Activated naive CD4-positive, alpha-beta T cell treated with anti-CD3 and anti-CD28 coated beads, Interleukin-2, amount 10 ng/mL, durations not matched to agents 7 days and 5 days (primary cell): Measurements from ENCODE around the gene DNAJC1.

Experiments used
- CTCF ChIA-PET: fragments of 350-600 bp; sonication (Branson Sonifier 250); formaldehyde crosslinking; loops from one replicate; lab custom pipeline; 2021; ENCODE audit warnings: antibody characterized with exemption; lab: Charles Lee
- DNase-seq: peaks from one replicate; pipeline ENCODE4 v3.0.0-alpha.2; 2020
- H3K27ac Mint-ChIP-seq: one replicate; pipeline ENCODE4 v1.8.0; 2021; ENCODE audit warnings: mild to moderate bottlenecking, moderate library complexity, mixed read lengths
- H3K27me3 Mint-ChIP-seq: one replicate; pipeline ENCODE4 v1.8.0; 2021; ENCODE audit warnings: mild to moderate bottlenecking, mixed read lengths
- H3K36me3 Mint-ChIP-seq: one replicate; pipeline ENCODE4 v1.8.0; 2021; ENCODE audit warnings: mixed read lengths
- H3K4me1 Mint-ChIP-seq: one replicate; pipeline ENCODE4 v1.8.0; 2021; ENCODE audit warnings: mixed read lengths
- H3K4me3 Mint-ChIP-seq: one replicate; pipeline ENCODE4 v1.8.0; 2021; ENCODE audit warnings: mild to moderate bottlenecking, moderate library complexity, mixed read lengths
- H3K9me3 Mint-ChIP-seq: one replicate; pipeline ENCODE4 v1.8.0; 2021; ENCODE audit warnings: mixed read lengths

The DNAJC1 gene

DNA sequence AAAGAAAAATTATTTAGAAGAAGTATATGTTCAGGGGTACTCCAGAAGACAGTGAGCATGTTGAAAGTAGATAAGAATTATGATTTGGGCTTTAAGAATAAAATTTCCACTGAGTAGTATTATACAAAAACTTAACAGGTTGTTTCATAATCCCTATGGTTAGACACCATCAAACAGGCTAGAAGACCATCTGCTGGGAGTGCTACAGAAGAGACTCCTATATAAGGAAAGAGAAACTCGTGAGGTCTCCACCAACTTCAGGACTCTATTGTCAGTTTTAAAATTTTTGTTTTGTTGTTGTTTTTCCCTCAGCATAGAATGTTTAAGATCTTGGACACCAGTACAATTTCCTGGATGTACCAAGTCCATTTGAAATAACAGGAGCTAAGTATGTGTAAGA, 13.1 kb downstream of the DNAJC1 start:
- Mint-ChIP-seq H3K4me3 (no peak overlapping the region), H3K36me3 (peaks cover 3% of the 10 kb centered on the region), H3K4me1 (peaks cover 3% of the 10 kb centered on the region), H3K9me3 (peaks cover 4% of the 10 kb centered on the region), H3K27me3 (no peaks in the 10 kb centered on the region), H3K27ac (no peak overlapping the region)
- CTCF ChIA-PET = interaction anchor here (0.7 to 1.4 kb wide), 5 partner anchors 8 to 999 kb away, joined by 3 to 4 read pairs (median 3); no protein-coding TSS in a partner anchor
- DNase-seq = no peak

DNA sequence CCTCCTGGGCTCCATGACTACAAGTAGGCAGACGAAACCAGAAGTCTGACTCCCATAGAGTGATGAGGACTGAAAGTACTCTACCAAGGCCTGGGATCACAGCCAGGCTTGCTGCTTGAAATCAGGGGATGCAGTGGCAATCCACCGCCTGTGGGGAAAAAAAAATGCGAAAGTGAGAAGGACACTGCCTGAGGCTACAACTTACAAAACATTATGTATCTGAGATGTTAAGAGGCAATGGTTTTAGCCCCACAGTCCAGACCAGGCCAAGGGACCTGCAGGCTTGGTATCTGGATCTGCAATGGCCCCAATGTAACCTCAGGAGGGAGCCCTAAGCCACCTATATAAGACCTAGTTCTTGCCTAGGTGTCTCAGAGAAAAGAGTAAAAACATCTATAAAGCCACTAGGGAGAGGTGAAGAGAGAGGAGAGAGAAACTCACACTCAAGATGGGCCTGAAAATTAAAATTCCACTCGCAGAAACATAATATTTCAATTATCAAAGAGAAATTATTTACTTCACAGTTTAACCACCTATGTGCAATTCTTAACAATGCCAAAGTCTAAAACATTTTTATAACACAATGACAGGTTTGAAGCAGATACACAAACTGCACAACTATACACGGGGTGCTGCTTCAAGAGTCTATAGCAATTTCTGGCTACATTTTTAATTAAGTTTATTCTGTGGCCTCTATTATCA, 13.9 kb downstream of the DNAJC1 start:
- H3K4me1 Mint-ChIP-seq = peaks cover 3% of the 10 kb centered on the region
- H3K27ac Mint-ChIP-seq = no peak overlapping the region
- H3K4me3 Mint-ChIP-seq = no peak overlapping the region
- no peaks in the 10 kb centered on the region for H3K27me3 Mint-ChIP-seq
- peaks cover 4% of the 10 kb centered on the region for H3K9me3 Mint-ChIP-seq
- peak; percentile 56 for DNase-seq
- H3K36me3 Mint-ChIP-seq = peaks cover 3% of the 10 kb centered on the region
- CTCF ChIA-PET = no interaction called here

DNA sequence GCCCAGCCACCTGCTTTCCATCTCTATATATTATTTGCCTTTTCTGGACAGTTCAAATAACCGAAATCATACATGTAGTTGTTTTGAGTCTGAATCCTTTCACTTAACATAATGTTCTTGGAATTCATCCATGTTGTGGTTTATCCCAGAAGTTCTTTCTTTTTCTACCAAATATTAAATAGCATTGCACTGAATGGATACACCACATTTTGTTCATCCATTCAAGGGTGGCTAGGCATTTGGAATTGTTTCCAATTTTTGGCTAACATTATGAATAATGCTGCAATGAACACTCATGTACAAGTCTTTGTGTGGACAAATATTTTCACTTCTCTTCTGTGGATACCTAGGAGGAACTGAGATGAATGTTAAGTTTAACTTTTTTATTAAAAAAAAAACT, 18.0 kb downstream of the DNAJC1 start:
- CTCF ChIA-PET = no interaction called here
- Mint-ChIP-seq H3K4me1 (no peaks in the 10 kb centered on the region), H3K9me3 (peaks cover 4% of the 10 kb centered on the region), H3K27ac (no peak overlapping the region), H3K36me3 (peaks cover 3% of the 10 kb centered on the region), H3K4me3 (no peak overlapping the region), H3K27me3 (no peaks in the 10 kb centered on the region)
- no peak for DNase-seq

DNA sequence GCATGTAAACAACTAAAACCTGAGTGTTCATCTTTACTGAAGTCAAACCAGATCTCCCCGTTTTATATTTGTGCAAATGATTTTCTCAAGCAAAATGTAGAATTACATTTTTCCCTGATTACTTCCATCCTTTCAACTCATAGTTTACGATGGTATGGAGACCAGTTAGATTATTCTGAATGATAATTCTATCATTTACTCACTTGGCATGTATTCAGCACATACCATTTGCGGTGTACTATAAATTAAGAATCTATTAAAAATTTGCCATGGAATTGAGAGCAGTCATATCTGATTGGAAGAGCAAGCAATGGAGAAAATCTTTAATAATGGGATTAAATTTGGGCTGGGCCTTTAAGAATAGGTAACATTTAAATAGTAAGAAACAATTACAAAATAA, 22.4 kb downstream of the DNAJC1 start:
- H3K36me3 Mint-ChIP-seq = peaks cover under 1% of the 10 kb centered on the region
- CTCF ChIA-PET = no interaction called here
- H3K27me3 Mint-ChIP-seq = no peaks in the 10 kb centered on the region
- H3K4me3 Mint-ChIP-seq = no peak overlapping the region
- H3K9me3 Mint-ChIP-seq = peaks cover under 1% of the 10 kb centered on the region
- no peak overlapping the region for H3K27ac Mint-ChIP-seq
- DNase-seq = no peak
- no peaks in the 10 kb centered on the region for H3K4me1 Mint-ChIP-seq

DNA sequence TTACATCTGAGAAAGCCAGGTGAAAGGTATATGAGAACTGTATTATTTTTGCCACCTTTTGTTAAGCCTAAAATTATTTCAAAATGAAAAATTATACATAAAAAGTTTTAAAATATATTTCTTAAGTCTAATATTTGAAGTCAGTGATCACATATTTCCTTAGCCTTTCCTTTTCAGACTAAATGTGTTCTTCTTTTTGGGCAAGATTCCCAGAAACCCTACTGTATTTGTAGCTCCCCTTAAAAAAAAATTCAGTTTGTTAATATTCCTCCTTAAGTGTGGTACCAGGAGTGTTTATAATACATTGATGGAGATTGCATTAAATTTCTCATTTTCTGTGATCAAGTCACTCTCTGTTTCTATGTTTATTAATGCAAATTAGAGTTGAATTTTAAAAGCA, 22.8 kb downstream of the DNAJC1 start:
- H3K27me3 Mint-ChIP-seq = no peaks in the 10 kb centered on the region
- no peaks in the 10 kb centered on the region for H3K9me3 Mint-ChIP-seq
- H3K4me1 Mint-ChIP-seq = no peaks in the 10 kb centered on the region

DNA sequence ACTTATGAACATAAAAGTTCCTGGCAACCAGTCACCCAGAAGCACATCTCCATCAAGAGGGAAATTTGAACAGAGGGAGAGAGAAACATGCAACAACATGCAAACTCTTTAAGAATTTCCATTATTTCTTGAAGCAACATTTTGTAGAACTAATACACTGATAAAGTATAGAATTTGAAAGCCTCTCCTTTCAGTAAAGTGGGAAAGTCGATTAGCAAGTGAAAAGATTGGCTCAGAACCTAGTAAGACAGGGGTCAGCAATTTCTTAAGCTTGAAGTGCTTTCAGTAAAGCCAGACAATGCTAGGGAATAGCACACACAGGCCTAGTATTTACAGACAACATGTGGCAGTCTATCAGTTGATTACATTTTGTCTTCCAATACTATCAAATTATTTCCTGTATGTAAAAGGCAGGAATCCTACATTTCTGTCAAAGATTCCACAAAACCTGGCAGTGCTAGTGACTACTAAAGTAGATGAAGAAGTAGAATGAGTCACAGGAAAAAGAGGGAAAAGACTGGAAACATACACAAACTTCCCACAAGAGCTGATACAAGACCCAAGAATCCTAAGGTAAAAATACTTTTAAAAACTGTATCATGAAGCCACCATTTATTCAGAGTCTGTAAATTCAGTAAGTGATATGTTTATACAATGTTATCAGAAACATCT, 25.2 kb downstream of the DNAJC1 start:
- no peaks in the 10 kb centered on the region for H3K36me3 Mint-ChIP-seq
- CTCF ChIA-PET = interaction anchor here (0.9 kb wide), 1 partner anchor 13 kb away, joined by 4 read pairs; no protein-coding TSS in a partner anchor
- H3K4me3 Mint-ChIP-seq = no peak overlapping the region

More for the DNA sequence above, 22.8 kb downstream of the DNAJC1 start:
- Mint-ChIP-seq H3K4me3 (no peak overlapping the region), H3K36me3 (no peaks in the 10 kb centered on the region), H3K27ac (no peak overlapping the region)
- CTCF ChIA-PET = no interaction called here
- no peak for DNase-seq

DNA sequence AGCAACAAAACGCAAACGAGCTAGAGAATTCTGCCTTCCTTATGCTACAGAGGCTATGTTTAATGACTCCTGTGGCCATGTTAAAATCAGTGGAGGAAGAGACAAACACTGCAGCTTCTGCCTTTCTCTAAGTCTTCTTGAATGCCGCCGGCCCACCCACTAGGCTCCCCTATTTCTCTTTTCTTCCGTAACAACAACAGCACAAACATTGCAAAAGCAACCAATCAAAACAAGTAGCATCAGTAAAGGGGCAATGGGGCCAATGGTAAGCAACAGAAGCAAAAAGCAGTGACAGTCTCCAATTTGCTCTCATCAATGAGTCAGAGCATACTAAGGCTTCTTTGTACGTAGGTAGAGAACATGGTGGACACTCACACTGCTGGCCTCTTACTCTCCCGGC, 26.8 kb downstream of the DNAJC1 start:
- H3K27ac Mint-ChIP-seq = no peak overlapping the region
- H3K4me1 Mint-ChIP-seq = no peaks in the 10 kb centered on the region
- H3K36me3 Mint-ChIP-seq = no peaks in the 10 kb centered on the region
- CTCF ChIA-PET = interaction anchor here (0.6 kb wide), 1 partner anchor 923 kb away, joined by 3 read pairs; no protein-coding TSS in a partner anchor
- no peaks in the 10 kb centered on the region for H3K27me3 Mint-ChIP-seq
- no peaks in the 10 kb centered on the region for H3K9me3 Mint-ChIP-seq
- no peak for DNase-seq
- H3K4me3 Mint-ChIP-seq = no peak overlapping the region

More for the DNA sequence above, 25.2 kb downstream of the DNAJC1 start:
- no peaks in the 10 kb centered on the region for H3K27me3 Mint-ChIP-seq
- H3K9me3 Mint-ChIP-seq = no peaks in the 10 kb centered on the region
- H3K27ac Mint-ChIP-seq = no peak overlapping the region
- no peak for DNase-seq
- H3K4me1 Mint-ChIP-seq = no peaks in the 10 kb centered on the region

DNA sequence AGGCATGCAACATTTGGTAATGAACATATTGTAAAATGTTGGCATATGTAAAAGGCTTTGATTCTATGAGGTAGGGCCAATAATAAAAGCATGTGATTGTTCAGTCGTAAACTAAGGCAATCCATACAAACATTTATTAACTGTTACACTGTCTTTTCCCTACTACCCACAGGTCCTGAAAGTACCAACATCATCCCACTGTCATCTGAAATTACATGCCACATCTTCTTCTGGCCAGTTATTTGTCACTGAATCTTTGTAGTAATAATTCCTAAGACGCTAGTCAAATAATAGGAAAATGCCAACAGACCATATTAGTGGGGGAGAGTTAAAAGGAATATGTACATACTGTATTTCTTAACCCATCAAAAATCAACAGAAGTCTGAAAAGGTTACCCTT, 27.2 kb downstream of the DNAJC1 start:
- no peaks in the 10 kb centered on the region for H3K9me3 Mint-ChIP-seq
- no peaks in the 10 kb centered on the region for H3K36me3 Mint-ChIP-seq
- H3K27me3 Mint-ChIP-seq = no peaks in the 10 kb centered on the region
- DNase-seq = no peak
- no peak overlapping the region for H3K27ac Mint-ChIP-seq
- H3K4me1 Mint-ChIP-seq = no peaks in the 10 kb centered on the region
- CTCF ChIA-PET = no interaction called here
- no peak overlapping the region for H3K4me3 Mint-ChIP-seq

DNA sequence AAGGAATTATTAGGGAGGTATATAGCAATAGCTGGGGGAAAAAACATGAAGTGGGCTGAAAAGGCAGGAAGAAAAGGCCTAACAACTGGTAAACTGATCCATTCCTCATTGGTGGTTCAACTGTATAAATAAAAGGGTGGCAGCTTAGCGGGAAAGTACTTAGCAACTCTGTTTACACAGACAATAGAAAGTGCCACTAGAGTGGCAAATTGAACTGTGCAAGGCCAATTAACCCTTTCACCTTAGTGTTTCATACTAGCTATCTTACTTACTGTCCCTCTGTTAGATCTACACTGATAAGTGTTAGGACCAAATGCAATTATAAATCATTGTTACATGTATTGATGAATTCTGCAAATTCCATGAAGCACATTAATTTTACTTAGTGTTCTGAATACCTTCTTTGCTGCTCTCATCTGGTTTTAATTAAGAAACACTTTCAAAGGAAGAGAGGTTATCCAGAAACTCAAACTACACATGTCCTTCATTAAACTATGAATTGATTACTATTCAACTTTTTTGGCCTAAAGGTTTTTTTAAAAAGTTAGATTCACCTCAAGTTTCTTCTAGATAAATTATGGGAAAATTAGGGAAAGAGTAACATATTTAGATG, 28.0 kb downstream of the DNAJC1 start:
- no peaks in the 10 kb centered on the region for H3K27me3 Mint-ChIP-seq
- H3K4me3 Mint-ChIP-seq = no peak overlapping the region
- H3K36me3 Mint-ChIP-seq = no peaks in the 10 kb centered on the region
- CTCF ChIA-PET = interaction anchor here (0.6 kb wide), 1 partner anchor 175 kb away, joined by 3 read pairs; no protein-coding TSS in a partner anchor
- H3K9me3 Mint-ChIP-seq = no peaks in the 10 kb centered on the region
- DNase-seq = no peak
- H3K27ac Mint-ChIP-seq = no peak overlapping the region
- H3K4me1 Mint-ChIP-seq = no peaks in the 10 kb centered on the region

DNA sequence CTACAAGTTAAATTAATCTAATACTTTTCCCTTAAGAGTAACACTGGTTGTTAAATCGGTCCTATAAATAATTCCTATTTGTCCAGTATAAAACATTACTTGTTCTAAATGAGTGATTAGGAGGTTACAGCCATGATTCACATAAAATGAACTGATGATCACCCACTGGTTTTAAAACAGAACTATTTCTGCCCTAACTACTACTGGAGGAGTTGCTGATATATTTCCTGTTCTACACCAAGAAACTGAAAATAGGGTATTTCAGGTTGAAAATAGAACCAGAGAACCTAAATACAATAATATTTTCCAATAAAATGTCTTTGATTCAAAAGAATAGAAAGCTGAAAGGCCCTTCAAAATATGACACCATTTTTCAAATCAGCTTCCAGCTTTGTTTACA, 30.9 kb downstream of the DNAJC1 start:
- Mint-ChIP-seq H3K9me3 (no peaks in the 10 kb centered on the region), H3K4me3 (no peak overlapping the region), H3K27ac (no peak overlapping the region), H3K27me3 (no peaks in the 10 kb centered on the region), H3K4me1 (no peaks in the 10 kb centered on the region), H3K36me3 (no peaks in the 10 kb centered on the region)
- no peak for DNase-seq
- CTCF ChIA-PET = no interaction called here

DNA sequence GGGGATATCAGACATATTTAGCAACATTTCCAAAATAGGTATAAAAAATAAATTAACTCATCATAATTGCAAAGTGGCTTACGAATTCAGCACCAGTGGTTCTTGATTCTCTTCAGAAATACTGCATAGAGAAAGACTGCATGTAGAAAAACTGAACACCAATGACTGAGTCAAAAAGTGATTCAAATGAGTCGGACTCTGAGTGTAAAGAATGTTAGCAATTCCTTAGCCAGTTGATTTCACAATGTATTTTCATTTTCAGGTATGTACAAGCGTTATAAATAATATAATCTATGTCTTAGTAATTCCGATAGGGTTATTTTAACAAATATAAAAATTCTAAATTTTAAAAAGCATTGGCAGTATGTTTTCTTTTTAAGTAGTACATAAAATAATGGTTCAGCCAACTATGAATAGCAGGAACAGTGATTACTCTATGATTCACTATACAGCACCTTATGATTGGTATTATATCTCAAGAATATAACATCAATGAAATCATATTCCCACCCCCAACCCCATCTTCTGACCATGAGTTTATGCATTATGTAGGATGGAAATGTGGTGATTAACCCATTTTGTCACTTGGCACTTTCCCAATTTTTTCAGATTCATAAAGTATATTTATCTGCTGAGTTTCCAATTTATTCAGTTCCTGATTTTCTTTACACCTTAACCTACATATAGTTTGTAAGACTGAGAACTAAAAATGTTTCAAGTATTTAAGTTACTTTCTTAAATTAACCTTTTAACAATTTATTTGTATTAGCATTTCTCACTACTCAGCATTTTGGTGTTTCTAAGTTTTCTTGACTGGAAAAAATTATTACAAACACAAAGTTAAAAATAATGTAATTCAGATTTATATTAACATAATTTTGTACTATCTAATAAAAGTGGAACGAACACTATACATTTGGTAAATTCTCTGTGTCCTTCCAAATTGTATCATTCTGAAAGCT, 33.9 kb downstream of the DNAJC1 start:
- CTCF ChIA-PET = no interaction called here
- Mint-ChIP-seq H3K4me3 (no peak overlapping the region), H3K9me3 (no peaks in the 10 kb centered on the region), H3K36me3 (no peaks in the 10 kb centered on the region), H3K27ac (no peak overlapping the region), H3K27me3 (no peaks in the 10 kb centered on the region), H3K4me1 (no peaks in the 10 kb centered on the region)
- no peak for DNase-seq

DNA sequence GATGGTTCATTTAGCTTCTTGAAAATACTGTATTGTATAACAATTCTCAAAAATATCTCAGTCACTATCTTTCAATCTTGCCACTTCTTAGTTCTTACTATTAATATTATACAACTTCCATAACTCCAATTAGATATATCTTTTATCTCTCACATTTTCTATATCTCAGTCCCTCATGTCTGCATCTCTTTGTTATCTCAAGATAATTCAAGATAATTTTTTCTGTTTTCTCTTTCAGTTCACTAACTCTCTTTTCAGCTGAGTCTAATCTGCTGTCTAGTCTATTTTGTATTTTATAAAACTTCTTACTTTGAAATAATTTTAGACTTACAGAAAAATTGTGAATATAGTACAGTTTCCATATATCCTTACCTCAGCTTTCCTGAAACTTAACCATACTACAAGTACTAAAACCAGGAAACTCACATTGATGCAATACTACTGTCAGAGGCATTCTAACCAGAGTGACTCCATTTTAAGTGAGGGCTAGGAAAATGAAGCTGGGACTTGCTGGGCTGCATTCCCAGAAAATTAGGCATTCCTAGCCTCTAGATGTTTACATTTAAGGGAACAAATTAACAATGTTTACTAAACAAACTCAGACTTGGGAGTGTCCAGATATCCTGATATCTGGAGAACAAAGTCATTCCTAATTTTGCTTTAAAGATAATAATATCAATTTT, 38.4 kb downstream of the DNAJC1 start:
- Mint-ChIP-seq H3K4me3 (no peak overlapping the region), H3K36me3 (no peaks in the 10 kb centered on the region), H3K27ac (no peak overlapping the region), H3K4me1 (no peaks in the 10 kb centered on the region), H3K9me3 (no peaks in the 10 kb centered on the region), H3K27me3 (no peaks in the 10 kb centered on the region)
- CTCF ChIA-PET = interaction anchor here (0.6 kb wide), 1 partner anchor 170 kb away, joined by 3 read pairs; no protein-coding TSS in a partner anchor
- no peak for DNase-seq

DNA sequence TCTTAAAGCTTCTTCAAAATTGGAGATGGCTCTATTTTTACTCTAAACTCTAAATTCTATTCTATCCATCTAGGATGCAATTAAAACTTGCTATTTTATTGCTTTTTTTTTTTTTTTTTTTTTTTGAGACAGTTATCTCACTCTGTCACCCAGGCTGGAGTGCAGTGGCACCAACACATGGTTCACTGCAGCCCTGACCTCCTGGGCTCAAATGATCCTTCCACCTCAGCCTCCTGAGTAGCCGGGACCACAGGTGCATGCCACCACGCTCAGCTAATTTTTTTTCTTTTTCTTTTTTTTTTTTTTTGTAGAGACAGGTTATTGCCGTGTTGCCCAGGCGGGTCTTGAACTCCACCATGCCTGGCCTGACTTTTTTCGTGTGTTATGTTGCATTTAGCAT, 41.2 kb downstream of the DNAJC1 start:
- H3K4me1 Mint-ChIP-seq = no peaks in the 10 kb centered on the region
- no peak for DNase-seq
- no peaks in the 10 kb centered on the region for H3K36me3 Mint-ChIP-seq
- no peak overlapping the region for H3K27ac Mint-ChIP-seq
- no peaks in the 10 kb centered on the region for H3K27me3 Mint-ChIP-seq
- CTCF ChIA-PET = no interaction called here
- no peaks in the 10 kb centered on the region for H3K9me3 Mint-ChIP-seq
- no peak overlapping the region for H3K4me3 Mint-ChIP-seq
